NCI-H510A treated with DMSO at 0.1 percent for 48 hours (cell line): ENCODE measurements around the gene RNPS1.
"Not testable (repeated sequence)": the region's sequence is repeated elsewhere in the genome, so short reads cannot be mapped to it uniquely, and the experiment has no call there.

Experiments used
- DNase-seq: peaks from one replicate; lab custom pipeline; 2025; lab: John Stamatoyannopoulos, UW

Gene RNPS1

DNA sequence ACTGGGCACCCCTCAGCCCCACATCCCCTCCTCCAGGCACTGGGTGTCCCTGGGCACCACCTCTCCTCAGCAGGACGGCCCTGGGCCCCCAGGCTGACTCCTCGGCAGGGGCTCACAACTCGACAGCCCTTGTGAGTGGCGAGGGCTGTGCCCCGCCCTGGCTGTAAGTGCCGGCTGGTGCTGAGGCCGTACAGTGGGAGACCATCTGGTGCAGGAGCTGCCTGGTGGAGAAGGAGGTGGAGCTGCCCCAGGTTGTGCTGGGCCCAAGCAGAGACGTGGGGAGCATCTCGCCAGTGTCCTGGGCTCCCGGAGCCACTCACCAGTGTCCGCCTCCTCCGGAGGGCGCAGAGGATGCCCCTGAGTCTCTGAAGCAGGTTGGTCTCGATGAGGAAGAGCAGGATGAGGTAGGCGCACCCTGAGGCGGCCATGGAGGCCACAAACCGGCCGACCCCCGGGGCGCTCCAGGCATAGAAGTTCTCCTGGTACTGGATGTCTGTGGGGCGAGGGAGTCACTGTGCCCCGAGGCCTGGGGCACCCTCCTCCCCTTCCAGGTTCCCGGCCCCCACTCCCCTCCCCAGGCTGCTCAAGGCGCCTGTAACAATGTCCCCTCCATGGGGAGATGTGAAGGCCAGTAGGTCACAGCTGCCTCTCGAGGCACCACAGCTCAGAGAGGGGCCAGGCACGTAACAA is 15.1 kb upstream of the RNPS1 start:
- no peak for DNase-seq

DNA sequence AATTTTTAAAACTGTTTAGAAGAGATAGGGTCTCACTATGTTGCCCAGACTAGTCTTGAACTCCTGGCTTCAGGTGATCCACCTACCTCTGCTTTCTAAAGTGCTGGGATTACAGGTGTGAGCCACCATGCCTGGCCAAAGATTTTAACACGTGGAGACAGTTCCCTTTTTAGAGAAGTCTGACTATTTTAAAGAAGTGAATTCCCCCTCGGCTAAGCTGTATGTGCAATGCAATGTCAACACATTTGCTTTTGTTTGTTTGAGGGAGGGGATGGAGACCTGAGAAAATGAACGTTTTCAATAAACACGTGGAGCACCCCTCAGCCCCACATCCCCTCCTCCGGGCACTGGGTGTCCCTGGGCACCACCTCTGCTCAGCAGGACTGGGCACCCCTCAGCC is 14.3 kb upstream of the RNPS1 start:
- DNase-seq: no peak

DNA sequence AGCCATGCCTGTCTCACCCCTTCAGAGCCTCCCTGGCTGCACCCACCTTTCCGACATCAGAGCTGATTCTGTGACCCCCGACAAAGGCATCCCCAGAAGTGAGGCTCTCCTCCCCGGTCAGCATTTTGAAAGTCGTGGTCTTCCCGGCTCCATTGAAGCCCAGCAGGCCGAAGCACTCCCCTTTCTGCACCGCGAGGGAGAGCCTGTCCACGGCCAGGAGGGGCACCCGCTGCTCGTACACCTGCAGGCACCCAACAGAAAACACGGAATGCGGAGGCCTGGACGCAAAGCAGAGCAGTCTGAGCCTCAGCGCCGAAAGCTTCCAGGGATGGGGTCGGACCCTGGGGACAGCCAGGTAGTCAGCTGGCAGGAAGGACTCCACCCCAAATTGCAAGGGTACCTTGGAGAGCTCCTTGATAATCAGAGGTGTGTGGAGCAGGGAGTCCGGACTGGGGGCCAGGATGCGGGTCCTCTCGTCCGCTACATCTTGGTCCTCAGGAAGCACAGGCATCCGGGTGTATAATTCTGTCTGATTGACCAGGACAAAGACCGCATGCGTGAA is 13.1 kb upstream of the RNPS1 start:
- no peak for DNase-seq

DNA sequence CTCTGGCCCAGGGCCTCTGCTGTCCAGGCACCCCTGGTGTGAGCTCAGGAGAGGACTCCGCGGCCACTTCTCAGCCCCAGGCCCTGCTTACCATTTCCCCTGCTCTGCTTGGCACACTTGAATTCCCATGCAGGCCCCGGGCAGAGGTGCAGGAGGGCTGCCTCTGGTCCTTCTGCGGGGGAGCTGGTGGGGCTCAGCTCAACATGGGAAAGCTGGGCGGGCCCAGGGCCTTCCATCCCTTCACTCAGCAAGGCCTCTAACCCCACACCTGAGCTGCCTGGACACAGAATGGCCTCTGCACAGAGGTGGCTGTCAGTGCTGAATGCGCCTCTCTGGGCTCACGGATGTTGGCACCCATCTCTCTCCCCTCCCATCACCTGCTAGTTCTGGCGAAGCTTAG is 12.5 kb upstream of the RNPS1 start:
- DNase-seq: no peak

DNA sequence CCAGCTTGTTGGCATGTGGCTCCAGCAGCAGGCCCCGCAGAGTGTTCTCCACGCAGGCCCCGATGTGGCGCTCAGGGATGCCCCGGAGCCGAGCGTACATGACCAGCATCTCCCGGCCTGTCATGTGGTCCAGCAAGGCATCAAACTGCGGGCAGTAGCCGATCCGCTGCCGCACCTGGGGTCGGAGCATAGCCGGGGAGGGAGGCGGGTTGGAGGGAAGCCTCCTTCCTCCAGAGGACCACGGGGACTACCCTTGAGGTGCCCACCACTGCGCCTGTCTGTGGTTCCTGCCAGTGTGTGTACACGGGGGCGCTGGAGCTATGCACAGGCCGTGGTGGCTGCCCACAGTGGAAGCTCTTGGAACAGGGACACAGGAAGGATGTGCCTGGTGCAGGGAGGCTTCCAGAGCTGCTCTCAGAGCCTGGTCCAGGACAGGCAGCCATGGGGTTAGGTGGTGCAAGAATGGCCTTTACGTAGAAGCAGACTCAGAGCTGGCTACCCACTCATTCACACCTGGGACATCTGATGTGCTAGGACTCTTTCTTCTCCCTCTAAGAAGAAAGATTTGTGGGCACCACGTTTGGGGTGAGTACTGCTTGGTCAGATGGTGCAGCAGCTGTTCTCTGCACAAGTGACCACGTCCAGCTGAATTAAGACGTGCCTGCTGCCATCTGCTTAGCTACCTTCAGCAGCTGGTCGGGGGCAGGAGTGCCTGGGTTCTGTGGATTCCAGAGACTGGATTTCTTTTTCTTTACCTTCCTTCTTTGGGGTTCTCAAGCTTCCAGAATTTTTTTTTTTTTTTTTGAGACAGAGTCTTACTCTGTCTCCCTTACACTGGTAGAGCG is 11.3 kb upstream of the RNPS1 start:
- no peak for DNase-seq

DNA sequence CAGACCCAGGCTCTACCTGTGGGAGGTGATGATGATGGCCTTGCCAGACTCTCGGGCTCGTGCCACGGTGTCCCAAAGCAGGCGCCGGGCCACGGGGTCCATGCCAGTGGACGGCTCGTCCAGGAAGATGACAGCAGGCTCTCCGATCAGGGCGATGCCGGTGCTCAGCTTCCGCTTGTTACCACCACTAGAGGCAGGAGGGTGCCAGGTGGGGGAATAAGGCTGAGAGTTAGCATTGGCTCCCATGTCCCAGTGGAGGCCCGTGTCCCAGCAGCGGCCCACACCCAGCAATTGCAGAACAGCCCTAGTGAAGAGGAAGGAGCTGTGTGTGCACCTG is 10.3 kb upstream of the RNPS1 start:
- no peak for DNase-seq

DNA sequence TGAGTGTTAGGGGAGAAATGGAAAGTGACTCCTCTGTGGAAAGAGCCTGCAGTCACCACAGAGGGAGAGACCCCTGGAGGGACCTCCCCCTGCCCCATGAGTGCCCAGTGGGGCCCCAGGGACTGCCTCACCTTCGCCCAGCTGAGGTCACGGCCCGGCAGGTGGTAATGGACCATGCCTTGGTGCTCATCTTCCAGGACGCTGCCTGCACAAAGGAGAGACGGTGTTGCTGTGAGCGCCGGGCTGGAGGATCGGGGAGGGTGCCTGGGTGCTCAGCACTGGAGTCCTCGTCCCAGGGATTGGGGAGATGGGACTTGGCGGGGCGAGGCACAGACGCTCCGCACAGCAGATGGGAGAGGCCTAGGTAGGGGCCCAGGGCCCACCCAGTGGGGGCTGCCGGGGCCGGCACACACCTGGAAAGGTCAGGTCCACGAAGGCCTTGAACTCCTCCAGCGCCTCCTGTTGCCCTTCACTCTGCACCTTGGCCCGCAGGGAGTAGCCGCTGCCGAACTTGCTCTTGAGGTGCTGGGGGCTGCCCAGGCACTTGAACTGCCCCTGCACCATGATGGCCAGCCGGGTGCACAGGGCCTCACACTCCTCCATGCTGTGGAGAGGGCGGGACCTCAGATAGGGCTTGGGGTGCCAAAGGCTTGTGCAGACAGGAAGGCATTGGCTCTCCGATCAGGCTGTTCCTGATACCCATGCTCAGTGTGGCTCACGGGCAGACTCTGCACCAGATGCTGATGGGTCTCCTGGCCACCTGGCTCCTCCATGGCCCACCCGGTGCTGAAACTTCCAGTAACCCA is 9.7 kb upstream of the RNPS1 start:
- DNase-seq: no peak

DNA sequence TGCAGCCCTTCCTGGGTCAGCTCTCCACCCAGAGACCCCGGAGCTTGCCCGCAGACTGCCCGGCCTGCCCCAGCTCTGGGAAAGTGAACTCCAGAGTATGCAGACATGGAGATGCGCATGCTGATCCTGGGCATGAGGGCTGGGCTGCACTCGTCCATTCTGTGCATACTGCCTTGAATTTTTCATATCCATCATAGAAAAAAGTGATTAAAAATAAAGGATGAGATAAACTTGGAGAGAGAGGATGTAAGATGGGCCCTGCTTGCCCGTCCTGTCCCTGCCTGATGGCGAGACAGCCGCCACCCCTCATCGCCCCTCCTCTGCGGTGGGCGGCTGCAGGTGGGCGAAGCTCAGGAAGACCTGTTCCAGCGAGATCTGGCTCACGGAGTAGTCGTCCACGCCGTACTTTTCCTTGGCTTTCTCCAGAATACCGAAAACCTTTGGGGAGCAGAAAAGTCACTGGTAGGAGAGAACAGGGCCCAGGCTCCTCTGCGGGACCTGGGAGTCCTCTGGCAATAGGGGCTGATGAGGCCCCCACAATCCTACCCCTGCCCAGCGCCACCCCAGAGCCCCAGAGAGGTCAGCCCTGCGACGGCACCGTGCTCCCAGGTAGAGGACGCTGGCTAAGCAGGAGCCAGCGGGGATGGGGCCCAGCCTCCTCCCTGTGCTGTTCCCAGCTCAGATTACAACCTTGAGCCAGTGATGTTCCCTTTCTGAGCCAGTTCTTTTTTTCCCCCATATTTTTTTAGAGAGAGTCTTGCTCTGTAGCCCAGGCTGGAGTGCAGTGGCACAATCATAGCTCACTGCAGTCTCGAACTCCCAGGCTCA is 8.7 kb upstream of the RNPS1 start:
- no peak for DNase-seq

DNA sequence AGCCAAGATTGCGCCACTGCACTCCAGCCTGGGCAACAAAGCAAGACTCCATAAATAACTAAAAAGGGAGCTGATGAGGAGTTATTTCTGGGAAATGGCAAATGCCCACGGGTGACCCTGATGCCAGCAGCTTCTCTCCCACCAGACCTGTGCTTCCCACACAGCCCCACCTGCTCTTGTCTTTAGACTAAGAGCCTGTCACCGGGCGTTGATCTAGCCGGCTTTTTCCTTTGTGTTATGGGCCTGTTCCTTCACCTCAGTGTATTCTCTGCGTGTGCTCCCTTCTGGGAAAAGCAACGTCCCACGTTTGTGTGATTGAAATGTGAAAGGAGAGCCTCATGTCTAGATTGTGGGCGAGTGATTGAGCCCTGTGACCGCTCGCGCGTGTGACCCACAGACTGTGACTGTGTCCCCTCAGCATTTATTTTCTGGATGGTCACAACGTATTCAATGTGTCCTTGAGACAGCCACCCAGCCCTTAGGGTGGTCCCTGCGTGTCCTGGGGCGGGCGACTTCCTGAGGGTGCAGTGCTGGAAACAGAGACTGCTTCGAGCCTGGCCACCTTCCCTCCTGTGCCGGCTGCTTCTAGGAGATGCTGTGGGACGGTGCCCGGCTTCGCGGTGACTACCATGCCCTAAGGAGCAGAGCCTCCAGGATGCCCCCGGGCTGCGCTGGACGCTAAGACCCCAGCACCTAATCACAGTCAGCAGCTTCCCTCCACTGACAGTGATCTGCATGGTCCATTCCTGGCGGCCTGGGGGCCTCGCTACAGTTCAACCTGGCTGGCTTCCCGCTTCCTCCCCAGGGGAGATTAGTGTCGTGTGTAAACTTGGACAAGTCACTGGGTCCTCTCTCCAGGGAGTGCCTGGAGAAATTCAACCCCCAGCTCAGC is 7.8 kb upstream of the RNPS1 start:
- no peak for DNase-seq

DNA sequence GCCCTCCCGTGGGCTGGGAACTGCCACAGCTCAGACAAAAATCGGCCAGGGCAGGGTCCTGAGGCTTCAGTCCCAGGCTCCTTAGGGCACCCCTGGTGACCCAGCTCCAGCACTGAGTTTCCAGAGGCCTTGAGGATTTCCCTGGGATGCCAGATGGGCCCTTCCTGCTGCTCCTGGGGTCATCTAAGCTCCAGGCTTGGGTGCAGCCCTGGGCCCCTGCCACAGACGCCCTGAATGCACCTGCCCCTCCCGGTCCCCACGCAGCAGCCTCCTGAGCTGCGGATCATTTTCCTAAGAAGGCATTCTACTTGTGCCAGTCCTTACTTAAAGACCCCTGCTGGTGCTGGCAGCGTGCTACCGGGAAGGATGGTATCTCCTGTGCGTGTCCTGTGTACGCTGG is 6.0 kb upstream of the RNPS1 start:
- no peak for DNase-seq

DNA sequence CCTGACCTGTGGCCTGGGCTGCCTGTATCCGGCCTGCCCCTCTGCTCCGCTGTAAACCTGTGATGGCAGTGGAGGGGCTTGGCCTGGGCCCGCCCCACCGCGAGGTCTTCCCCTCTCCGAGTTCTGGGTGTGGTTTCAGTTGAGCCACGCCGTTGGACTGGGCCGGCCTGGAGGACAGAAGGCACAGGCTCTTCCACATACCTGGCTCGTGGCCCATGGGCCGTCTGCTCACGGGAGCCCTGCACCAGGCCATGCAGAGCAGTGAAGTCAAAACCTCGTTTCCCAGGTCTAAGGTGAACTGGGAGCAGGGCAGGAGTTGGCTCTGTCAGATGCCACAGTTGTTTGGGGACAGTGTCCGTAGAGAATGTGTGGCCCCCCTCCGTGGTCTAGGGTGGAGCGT is 5.6 kb upstream of the RNPS1 start:
- DNase-seq: no peak

DNA sequence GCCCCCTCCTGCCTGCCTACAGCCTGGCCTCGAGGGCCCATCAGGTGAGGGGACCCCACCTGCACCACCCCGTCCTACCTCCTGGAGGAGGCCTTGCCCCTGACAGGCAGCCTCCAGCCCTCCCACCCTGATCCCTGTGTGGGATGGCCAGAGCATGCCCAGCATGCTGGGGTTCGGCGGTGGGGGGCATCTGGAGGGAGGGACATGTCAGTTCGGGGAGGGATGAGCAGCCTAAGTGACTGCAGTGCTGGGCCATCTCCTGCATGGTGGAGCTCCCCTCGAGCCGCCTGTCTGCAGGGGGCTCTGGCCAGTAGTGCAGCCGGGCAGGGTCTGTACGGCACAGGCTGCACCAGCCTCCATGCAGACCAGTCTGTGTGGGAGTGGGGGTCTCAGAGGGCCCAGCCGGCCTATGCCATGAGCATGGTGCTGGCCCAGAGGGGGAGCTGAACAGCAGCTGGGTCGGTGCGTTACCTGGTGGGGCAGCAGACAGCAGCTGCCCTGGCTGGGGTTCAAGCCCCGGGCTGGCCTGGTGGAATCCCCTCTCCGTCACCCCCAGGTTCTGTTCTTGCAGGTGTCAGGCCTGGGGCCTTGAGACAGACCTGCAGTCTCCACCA is 4.0 kb upstream of the RNPS1 start:
- no peak for DNase-seq

DNA sequence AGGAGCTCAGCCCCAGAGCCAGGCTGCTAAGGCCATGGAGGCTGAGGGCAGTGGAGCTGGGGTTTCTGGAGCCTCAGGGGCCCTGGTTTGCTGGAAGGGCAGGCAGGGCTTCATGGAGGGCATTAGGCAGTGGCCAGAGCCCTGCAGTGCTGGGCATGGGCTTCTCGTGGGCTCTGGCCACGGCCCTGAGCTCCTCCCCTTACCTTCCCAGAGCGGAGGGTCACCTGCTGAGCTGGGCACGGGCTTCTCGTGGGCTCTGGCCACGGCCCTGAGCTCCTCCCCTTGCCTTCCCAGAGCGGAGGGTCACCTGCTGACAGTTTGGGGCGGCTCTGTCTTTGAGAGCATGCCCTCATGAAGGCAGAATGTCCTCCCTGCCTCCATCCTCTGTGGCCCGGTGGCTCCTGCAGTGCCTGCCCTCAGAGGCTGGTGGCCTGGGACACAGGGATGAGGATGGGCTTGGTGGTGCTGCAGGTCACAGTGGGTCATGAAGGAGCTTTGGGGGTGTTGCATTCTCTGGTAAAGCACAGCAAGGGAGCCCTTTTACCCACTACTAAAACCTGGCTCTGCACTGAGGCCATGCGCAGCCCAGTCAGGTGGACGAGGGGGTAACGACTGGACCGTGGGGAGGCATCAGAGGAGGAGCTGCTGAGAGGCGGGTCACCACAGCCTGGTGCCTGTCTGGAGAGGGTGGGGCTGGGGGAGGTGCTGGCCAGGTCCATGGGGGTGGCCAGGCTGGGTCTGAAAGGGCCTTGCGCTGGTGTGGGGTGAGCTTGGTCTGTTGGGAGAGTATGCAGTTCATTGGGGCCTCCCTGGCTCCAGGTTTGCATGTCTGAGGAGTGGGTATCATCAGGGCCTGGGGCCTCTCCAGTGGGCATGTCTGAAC is 2.9 kb upstream of the RNPS1 start:
- DNase-seq: no peak

DNA sequence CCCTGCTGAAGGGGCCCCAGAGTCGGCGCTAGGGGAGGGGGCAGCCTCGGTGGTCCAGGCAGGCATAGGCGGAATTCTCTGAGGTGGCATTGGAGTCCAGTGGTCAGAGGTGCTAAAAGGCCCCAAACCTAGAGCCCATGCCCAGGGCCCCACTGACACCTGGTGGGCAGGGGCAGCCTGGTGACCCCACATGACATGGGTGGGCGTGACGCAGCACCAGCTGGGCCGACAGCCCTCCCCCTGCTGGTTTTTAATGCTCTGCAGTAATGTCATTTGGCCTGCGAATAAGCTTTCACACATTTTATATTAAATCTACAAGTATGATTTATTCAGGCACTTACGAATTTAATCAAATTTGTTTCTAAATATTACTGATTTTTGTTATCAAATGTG is 2.1 kb upstream of the RNPS1 start:
- DNase-seq: no peak

DNA sequence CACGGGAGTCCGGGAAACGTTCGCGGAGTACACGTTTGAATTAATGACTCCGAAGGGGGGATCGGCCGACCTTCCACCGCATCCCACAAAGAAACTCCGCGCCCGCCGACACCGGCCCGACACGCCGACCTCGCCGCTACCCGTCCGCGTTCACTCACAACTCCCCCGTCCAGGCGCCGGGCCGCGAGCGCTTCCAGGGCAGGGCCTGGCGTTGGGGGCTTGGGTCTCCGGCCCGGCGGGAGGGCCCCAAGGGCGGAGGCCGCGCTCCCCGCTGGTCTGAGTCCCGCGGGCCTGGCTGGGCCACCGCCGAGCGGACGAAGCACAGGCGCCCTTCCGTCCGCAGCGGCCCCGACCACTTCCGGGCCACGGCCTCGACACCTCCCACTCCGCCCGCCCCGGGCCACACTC is 417 bp downstream of the RNPS1 start:
- DNase-seq: not testable (repeated sequence)

DNA sequence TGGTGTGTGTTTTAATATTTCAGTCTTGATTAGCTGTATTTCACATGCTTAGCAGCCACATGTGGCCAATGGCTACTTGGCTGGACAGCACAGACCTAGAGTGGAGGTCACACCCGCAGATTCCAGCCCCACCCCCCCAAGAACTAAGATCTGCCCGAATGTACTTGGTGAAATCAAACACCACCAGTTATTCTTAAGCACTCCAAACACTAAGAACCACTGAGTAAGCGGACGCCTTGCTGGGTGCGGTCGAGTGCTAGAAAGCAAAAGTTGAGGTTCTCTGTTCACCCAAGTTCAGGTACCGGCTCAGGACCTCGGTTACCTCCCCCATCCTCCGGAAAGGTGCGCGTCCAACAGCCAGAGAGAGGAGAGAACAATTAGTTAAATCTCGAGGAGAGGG is 1.0 kb downstream of the RNPS1 start:
- DNase-seq: not testable (repeated sequence)

DNA sequence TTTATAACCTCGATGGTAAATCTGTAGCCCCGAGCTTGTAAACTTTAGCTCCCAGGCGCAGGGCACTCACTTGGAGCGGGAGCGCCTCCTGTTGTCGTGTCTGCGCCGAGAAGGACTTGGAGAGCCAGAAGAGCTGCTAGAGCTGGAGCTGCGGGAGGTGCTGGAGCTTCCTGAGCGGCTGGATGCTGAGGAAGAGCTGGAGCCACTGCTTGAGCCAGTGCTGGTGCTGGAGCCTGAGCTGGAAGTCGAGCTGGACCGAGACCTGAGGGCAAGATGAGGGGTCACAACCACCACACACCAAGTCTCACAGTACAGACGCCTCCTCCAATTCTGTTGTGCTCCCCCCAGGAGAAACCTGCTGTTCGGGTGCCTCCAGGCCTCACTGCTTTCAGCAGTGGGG is 4.9 kb downstream of the RNPS1 start:
- not testable (repeated sequence) for DNase-seq

DNA sequence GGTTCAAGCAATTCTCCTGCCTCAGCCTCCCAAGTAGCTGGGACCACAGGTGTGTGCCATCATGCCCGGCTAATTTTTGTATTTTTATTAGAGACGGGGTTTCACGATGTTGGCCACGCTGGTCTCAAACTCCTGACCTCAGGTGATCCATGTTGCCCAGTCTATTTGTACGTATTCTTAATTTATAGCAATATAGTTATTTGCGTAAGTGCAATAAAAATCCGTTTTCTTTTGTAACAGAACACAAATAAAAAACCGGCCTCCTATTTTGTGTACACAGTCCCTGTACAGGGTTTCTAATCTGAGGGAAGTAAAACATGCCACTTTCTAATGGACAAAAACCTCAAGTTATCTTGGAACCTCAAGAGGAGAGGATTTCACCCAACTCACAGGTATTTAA is 7.7 kb downstream of the RNPS1 start:
- no peak for DNase-seq

DNA sequence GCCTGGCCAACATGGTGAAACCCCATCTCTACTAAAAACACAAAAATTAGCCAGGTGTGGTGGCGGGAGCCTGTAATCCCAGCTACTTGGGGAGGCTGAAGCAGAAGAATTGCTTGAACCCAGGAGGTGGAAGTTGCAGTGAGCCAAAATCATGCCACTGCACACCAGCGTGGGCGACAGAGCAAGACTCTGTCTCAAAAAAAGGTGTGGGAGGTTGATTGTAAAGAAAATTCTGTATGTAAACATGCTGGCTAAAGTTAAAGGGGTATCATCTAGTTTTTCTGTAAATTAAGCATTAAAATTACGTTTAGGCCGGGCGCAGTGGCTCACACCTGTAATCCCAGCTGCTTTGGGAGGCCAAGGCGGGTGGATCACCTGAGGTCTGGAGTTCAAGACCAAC is 9.4 kb downstream of the RNPS1 start:
- not testable (repeated sequence) for DNase-seq
